ENCODE results near the gene SPHK2.
A peak's percentile ranks its signal among the peaks of the same experiment; 100 is the strongest.
"Not testable (repeated sequence)": the region's sequence is repeated elsewhere in the genome, so short reads cannot be mapped to it uniquely, and the experiment has no call there.

Gene SPHK2, protein sequence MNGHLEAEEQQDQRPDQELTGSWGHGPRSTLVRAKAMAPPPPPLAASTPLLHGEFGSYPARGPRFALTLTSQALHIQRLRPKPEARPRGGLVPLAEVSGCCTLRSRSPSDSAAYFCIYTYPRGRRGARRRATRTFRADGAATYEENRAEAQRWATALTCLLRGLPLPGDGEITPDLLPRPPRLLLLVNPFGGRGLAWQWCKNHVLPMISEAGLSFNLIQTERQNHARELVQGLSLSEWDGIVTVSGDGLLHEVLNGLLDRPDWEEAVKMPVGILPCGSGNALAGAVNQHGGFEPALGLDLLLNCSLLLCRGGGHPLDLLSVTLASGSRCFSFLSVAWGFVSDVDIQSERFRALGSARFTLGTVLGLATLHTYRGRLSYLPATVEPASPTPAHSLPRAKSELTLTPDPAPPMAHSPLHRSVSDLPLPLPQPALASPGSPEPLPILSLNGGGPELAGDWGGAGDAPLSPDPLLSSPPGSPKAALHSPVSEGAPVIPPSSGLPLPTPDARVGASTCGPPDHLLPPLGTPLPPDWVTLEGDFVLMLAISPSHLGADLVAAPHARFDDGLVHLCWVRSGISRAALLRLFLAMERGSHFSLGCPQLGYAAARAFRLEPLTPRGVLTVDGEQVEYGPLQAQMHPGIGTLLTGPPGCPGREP

DNA sequence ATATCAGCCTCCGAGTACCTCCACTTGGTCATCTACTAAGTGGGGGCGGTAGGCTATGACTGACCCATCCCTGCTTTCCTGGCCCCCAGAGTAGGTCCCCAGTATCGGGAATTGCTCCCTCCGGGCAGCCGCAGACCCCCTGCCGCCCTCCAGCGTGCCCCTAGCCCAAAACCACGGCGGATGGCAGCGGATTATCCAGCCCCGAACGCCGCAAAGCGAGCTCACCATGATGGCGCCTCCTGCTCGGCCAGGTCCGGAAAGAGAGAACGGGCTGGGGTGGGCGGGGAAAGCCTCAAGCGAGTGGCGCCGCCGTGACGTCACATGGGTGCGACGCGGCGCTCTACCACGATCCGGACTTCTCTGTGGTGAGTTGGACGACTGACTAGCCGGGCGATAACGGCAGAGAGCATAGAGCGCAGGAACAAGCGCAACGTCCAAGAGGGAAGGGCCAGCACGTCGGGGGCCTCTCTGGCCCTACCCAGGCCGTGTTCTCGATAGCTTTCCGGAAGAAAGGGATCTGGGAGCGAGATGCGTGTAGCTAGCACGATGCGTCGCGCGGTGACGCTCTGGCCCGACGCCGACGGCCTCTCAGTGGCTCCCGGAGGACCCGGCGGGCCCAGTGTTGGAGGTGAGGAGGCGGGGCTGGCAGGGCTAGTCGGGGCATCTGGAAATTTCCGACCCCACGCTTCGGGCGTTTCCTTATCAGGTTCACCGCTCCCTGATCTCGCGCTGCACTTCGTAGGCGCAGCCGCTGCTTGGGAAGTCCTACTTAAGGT lies at the start of gene SPHK2, which contains the start of gene RPL18:
TSS of gene SPHK2 (plus strand) at position 591 of the 776 bp plus-strand sequence. CDS start 1,009 bp downstream, outside the sequence.
TSS of gene RPL18 (minus strand) at position 263 of the 776 bp plus-strand sequence. CDS start at position 228, 35 bp downstream.
- peak; percentile 100 for DNase-seq

DNA sequence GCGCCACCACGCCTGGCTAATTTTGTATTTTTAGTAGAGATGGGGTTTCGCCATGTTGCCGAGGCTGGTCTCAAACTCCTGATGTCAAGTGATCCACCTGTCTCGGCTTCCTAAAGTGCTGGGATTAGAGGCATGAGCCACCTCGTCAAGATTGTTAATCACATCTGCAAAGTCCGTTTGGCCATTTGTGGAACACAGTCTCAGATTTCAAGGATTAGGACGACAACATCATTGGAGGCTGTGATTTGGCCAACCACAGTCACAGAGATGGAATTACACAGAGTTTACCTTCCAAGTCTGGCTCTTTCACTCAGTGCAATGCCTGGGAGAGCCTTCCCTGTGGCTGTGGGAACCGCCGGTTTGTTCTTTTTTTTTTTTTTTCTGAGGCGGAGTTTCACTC lies 49.5 kb upstream of the SPHK2 start:
- DNase-seq, result no peak

DNA sequence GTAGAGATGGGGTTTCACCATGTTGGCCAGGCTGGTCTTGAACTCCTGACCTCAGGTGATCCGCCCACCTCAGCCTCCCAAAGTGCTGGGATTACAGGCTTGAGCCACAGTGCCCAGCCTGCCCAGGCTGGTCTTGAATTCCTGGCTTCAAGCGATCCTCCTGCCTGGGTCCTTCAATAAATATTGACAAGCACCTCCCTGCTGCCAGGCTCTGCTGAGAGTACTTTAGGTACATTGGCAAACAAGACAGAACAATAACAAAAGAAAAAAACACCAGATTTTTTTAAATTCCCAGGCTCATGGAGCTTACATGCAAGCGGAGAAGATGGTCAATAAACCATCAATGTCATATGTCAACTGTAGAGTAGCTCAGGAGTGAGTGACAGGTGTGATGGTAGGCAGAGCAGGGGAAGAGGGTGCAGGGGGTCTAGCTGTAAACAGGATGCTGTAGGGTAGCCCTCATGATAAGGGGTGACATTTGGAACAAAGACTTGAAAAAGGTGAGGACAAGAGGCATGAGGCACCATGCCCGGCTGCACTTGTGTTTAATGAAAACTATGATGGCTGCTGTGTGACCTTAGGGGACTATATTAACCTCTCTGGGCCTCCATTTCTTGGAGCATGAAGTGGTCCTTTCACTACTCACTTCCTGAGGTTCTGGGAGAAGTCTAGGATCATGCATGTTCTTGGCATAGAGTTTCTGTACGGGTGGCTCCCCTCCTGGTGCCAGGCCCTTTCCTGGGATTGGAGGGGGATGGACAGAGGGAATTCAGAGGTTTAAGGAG lies 47.7 kb upstream of the SPHK2 start:
- DNase-seq, result no peak

DNA sequence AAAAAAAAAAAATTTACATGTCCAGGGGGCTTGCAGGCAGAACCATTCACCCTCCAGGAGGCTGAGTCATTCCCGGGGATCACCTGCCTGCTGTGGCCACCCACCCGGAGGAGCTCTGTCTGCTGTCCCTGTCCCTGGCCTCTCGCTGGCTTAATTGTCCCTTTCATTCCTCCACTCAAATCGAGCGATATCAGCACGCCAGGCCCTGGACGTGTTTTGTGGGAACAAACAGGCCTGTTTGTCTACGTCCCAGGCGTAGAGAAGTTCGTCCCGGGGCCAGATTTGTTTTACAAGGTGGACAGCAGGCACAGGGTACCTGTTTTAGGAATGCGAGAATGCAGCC lies 46.2 kb upstream of the SPHK2 start:
- DNase-seq, result no peak

DNA sequence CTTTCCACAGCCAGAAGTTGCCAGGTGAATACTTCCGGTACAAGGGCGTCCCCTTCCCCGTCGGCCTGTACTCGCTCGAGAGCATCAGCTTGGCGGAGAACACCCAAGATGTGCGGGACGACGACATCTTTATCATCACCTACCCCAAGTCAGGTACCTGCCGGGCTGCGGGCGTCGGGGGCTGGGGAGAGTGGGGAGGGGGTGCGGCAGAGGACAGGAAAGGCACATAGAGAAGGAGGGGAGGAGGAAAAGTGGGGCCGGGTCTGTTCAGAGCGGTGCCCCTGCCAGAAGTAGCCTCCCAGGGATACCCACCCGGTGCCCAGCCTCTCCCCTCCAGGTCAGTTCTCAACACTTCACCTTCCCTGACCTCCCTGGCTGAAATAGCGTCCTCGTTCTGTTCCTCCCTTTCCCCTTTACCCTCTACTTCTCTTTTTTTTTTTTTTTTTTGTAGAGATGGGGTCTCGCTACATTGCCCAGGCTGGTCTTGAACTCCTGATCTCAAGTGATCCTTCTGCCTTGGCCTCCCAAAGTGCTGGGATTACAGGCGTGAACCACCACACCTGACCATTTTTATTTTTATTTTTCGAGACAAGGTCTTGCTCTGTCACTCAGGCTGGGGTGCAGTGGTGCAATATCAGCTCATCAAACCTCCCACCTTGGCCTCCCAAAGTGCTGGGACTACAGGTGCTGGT lies 43.2 kb upstream of the SPHK2 start:
- DNase-seq, result no peak

DNA sequence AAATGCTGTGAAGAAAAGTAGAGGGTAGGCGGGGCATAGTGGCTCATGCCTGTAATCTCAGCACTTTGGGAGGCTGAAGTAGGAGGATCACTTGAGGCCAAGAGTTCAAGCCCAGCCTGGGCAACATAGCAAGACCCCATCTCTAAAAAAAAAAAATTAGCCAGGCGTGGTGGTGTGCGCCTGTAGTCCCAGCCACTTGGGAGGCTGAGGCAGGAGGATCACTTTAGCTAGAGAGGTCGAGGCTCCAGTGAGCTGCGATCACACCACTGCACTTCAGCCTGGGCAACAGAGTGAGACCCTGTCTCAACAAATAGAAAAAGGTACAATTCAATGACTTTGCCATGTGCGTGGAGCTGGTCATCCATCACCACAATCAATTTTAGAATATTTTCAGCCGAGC lies 41.4 kb upstream of the SPHK2 start:
- not testable (repeated sequence) for DNase-seq

DNA sequence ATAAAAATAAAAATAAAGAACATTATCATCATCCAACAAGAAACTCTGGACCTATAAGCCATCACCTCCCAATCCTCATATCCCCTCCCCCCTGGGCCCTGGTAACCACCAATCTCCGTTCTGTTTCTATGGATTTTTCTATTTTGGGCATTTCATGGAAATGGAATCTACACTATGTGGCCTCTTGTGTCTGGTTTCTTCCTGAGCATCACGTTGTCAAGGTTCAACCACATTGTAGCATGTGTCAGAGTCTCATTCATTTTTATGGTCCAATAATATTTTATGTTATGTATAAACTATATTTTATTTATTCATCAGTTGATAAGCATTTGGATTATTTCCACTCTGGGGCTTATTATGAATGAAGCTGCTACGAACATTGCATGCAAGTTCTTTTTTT lies 40.4 kb upstream of the SPHK2 start:
- DNase-seq, result no peak

DNA sequence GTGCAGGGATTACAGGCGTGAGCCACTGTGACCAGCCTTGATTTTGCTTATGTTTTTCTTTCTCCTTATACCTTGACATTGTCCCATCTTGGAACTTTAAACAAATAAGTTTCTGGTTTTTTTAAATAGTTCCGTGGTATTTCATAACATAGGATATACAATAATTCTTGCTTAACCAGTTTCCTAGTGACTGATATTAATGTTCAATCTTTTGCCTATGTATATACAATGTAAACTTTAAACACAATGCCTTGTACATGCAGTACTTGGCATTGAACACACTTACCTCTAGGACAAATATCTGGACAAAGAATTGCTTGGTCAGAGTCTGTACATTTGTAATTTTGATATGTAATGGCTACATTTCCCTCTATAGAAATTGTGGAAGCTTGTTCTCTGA lies 37.1 kb upstream of the SPHK2 start:
- no peak for DNase-seq

DNA sequence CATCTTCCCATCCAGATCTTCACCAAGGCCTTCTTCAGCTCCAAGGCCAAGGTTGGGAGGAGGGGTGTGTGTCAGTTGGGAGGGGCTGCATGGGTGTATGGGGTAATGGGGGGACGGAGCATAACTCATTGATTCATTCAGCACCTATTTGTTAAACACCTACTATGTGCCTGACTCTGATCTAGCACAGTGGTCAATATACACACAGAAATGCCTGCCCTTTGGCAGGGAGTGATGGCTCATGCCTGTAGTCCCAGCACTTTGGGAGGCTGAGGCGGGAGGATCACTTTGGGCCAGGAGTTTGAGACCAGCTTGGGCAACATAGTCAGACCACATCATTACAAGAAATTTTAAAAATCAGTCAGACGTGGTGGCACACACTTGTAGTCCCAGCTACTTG lies 31.9 kb upstream of the SPHK2 start:
- no peak for DNase-seq

DNA sequence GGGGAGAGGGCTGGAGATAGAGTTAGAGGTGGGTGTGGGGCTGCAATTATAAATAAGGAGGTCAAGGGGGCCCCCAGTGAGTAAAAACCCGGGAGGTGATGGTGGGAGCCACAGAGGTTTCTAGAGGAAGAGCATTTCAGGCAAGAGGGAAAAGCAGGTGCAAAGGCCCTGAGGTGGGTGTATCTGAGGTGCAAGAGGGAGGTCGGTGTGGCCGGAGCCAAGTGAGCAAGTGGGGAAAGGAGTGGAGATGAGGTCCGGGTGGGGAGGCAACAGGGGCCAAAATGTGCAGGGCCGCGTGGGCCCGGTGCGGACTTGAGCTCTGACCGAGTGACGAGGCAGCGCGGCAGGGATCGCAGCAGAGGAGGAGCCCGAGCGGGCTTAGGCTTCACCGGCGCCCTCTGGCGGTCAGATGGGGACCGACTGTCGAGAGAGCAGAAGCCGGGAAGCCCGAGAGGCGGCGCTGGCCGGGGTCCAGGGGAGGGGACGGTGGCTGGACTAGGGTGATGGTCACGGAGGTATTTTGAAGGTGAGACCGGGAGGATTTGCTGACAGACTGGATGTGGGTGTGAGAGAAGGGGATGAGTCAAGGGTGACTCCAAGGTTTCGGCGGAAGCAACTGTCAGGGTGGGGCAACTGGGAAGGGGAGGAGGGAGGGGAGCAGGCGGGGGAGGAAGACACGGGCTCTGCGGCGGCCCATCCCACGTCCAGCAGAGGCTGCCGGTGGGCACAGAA lies 30.5 kb upstream of the SPHK2 start:
- DNase-seq, result peak; percentile 56

DNA sequence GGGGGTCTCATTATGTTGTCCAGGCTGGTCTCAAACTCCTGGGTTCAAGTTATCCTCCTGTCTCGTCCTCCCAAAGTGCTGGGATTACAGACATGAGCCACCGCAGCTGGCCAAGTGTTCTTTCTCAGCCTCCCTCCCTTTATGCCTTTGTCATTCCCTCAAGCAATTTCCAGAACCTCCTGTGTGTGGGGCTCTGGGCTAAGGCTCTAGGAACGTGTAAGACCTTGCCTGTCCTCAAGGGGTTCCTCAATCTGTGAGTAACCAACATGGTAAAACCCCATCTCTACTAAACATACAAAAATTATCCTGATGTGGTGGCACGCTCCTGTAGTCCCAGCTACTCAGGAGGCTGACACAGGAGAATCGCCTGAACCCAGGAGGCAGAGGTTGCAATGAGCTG lies 28.3 kb upstream of the SPHK2 start:
- no peak for DNase-seq

DNA sequence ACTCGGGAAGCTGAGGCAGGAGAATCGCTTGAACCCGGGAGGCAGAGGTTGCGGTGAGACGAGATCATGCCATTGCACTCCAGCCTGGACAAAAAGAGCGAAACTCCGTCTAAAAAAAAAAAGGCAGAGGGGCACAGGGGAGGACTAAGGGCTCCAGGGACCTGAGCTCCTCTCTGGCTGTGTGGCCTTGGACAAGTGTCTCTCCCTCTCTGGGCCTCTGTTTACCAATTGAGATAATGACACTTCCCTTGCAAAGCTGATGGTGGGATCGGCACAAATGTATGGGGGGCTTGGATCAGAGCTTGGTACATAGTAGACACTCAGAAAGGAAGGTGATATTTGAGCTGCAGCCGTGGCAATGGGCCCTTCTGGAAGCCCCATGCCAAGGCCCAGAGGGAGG lies 24.1 kb upstream of the SPHK2 start:
- DNase-seq, result no peak

DNA sequence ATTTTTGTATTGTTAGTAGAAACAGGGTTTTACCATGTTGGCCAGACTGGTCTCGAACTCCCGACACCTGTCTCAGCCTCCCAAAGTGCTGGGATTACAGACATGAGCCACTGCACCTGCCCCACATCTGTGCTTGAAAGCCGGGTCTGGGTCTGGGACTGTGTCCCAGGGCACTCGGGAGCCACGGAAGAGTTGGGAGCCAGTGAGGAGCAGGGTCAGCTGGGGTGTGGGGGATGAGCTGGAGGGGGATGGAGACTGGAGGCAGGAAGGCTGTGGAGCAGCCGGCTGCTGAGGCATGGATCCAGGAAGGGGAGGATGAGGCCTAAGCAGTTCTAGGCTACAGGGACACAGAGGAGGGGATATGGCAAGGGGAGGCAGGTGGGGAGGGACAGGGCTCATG lies 23.5 kb upstream of the SPHK2 start:
- DNase-seq, result no peak

DNA sequence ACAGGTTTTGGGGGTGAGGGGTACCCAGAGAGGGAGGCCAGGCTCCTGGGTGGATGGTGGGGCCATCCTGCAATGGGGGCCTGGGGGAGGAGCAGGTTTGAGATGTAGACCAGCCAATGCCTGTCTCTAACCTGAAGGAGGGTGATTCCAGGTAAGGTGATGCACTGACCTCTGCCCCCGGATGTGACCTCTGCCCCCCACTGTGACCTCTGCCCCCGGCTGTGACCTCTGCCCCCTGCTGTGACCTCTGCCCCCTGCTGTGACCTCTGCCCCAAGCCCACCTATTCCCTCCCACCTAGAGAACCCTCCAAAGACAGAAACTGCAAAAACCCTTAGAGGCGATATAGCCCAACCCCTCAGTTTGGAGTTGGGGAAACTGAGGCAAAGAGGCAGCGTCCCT lies 23.1 kb upstream of the SPHK2 start:
- no peak for DNase-seq

DNA sequence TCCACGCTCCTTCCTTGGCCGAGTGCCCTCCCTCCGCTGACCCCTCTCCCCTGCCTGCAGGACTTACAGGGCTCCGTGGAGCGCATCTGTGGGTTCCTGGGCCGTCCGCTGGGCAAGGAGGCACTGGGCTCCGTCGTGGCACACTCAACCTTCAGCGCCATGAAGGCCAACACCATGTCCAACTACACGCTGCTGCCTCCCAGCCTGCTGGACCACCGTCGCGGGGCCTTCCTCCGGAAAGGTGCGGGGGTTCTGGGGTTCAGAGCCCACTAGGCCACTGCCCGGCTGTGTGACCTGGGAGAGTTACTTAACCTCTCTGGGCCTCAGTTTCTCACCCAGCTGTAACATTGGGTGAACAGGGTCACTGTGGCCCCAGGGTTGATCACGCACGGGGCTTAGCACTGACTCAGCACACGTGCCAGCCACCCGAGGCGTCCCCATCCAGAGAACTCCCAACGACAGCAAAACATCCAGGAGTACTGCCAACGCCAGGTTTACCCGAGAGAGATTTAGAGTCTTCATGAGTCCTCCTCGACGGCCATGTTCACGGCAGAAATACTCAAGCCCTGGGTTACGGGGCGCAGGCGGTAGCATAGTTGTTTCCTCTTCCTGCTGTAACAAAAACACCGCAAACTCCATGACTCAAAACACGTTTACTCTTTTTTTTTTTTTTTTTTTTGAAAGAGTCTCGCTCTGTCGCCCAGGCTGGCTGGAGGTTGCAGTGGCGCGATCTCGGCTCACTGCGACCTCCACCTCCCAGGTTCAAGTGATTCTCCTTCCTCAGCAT lies 22.4 kb upstream of the SPHK2 start:
- no peak for DNase-seq

DNA sequence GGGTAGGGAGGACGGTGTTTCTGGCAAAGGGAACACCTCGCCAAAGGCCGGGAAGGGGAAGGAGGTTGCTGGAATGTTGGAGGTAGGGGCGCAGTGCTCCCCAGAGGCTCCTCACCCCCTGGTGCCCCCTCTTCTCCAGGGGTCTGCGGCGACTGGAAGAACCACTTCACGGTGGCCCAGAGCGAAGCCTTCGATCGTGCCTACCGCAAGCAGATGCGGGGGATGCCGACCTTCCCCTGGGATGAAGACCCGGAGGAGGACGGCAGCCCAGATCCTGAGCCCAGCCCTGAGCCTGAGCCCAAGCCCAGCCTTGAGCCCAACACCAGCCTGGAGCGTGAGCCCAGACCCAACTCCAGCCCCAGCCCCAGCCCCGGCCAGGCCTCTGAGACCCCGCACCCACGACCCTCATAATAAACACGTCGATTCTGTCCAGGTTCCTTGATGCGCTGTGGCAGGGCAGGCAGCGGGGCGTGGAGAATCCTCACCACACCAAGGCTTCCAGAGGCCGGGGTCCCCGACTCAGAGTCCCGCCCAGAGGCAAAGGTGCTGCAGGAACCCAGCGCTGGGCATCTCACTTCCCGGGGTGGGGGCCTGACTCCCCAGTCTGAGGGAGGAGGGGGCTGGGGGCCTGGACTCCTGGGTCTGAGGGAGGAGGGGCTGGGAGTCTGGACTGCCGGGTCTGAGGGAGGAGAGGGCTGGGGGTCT lies 20.2 kb upstream of the SPHK2 start:
- DNase-seq, result no peak

DNA sequence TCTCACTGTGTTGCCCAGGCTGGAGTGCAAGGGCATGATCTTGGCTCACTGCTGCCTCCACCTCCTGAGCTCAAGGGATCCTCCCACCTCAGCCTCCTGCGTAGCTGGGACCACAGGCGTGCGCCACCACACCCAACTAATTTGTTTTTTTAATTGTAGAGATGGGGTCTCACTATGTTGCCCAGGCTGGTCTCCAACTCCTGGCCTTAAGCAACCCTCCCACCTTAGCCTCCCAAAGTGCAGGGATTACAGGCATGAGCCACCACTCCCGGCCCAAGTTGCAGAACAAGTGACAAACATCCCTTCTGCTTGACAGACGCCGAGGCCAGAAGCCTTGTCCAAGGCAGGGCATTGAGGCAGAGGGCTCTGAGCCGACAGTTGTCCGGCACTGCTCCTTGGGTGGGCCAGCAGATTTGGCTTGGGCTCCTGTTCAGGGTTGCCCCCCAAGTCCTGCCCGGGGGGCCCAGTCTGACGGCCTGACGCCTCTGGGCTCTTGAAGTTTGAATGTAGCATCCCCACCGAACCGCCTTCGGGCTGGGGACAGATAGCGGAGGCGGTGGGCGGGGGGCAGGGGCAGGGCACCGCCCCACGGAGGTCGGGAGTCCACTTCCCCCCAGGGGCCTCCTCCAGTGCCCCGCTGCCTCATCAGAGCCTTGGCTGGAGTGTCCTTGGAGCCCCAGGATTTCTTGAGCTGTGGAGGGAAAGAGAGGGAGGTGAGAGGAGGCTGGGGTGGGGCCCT lies 18.5 kb upstream of the SPHK2 start:
- DNase-seq, result no peak

DNA sequence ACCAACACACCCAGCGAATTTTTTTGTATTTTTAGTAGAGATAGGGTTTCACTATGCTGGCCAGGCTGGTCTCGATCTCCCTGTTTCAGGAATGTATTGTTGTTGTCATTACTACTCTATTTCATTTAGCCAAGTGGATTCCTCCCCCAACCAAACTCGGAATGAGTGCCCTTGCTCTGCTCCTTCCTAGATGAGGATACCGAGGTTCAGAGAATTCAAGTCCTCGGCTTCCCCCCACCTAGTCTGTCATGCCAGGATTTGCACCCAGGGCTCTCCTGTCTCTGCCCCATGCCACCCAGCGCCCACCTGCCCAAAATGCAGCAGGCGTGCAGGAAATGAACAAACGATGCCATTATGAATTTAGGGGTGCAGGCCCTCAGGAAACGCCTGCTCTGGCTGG lies 16.3 kb upstream of the SPHK2 start:
- no peak for DNase-seq

DNA sequence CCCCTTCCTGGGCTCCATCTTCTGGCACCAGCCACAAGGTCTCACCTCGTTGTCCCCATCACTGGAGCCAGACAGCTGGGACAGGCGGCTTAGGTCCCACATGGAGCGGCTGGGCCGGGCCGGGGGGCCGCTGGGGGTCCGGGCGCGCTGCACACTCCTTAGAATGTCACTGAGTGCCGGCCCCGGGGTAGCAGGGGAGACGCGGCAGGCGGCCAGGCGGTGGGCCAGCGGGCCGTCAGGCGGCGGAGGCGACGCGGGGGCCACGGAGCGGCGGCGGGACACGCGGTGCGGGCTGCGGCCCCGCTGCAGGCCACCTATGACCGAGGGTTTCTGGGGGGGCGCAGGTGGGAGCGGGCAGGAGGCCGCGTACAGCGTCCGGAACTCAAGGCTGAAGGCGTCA lies 15.9 kb upstream of the SPHK2 start:
- DNase-seq, result no peak
